VCaP (cell line): ENCODE data around the gene ZNF880.

Experiments used
- H3K27ac ChIP-seq: fragments of 450-650 bp; 2 replicates; pipeline ENCODE4 v1.5.1; 2017
- TF ChIP-seq, protein P1 (sequence below): fragments of 450-650 bp; conservative IDR thresholded peaks from 2 replicates; pipeline ENCODE4 v1.5.1; 2017; ENCODE audit warnings: mild to moderate bottlenecking, moderate library complexity

The ZNF880 gene

DNA sequence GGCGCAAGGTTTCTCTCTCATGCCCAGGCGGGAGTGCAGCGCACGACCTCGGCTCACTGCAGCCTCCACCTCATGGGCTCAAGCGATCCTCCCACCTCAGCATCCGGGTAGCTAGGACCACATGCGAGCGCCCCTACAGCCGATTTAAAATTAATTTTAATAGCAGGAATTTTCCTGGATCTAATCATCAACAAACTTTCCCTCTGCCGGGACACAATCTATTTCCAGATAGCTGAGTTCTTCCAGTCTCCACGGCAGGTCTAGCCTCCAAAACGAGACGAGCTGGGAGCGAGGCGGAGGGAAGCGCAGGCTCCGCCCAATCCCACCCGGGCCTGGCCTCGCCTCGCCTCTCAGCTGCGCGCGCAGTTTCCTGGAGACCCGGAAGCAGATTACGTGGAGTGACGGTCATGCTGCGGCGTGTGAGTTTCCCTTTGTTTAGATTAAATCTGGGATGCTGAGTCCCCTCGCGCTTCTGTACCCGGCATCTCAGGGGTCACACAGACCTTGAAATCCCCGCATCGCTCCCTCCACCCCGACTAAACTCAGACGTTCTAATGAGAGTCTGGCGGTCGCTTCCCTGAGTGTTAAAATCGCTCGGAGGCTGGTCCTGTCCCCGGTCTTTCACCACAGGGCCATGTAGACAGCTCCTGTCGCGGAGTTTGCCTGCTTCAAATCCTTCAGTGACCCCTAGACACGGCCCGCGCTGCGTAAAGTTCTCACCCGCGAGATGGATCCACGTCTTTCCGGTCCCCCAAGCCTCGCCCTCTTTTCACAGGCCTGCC, at the start of gene ZNF880:
Gene ZNF880, plus strand, starts transcription at position 365 of the 782 bp plus-strand sequence. Its CDS starts 43 bp downstream, at position 408.
- H3K27ac ChIP-seq = peak within 1 kb of the TSS; percentile 98
- TF ChIP-seq, protein P1, sequence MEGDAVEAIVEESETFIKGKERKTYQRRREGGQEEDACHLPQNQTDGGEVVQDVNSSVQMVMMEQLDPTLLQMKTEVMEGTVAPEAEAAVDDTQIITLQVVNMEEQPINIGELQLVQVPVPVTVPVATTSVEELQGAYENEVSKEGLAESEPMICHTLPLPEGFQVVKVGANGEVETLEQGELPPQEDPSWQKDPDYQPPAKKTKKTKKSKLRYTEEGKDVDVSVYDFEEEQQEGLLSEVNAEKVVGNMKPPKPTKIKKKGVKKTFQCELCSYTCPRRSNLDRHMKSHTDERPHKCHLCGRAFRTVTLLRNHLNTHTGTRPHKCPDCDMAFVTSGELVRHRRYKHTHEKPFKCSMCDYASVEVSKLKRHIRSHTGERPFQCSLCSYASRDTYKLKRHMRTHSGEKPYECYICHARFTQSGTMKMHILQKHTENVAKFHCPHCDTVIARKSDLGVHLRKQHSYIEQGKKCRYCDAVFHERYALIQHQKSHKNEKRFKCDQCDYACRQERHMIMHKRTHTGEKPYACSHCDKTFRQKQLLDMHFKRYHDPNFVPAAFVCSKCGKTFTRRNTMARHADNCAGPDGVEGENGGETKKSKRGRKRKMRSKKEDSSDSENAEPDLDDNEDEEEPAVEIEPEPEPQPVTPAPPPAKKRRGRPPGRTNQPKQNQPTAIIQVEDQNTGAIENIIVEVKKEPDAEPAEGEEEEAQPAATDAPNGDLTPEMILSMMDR = peak; percentile 16; the same call in 1 of the 2 replicates

DNA sequence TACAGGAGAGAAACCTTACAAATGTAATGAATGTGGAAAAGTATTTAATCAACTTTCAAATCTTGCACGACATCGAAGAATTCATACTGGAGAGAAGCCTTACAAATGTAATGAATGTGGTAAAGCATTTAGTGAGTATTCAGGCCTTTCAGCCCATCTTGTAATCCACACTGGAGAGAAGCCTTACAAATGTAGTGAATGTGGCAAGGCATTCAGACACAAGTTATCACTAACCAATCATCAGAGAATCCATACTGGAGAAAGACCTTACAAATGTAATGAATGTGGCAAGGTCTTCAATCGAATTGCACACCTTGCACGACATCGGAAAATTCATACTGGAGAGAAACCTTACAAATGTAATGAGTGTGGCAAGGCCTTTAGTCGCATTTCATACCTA, 47.3 kb upstream of the ZNF880 start:
- TF ChIP-seq, protein P1 = no peak
- no peak overlapping the region for H3K27ac ChIP-seq

DNA sequence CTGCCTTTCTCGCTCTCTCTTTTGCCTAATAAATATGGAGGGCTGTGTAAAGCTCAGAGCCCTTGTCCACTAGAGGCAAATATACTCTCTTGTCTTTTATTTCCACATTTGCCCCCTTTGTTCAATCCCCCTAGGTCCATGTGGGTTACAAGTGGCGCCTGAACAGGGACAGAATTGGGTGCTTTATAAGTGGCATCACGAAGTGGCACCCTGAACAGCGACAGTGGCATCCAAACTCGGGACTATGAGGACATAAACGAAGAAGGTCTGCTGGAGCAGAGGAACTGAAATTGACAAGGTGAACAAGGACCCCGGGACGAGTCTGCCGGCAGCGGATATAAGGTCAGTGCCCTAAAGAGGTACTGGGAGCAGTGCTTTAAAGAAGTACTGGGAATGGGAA, 38.0 kb upstream of the ZNF880 start:
- TF ChIP-seq, protein P1 = no peak
- H3K27ac ChIP-seq = no peak overlapping the region

DNA sequence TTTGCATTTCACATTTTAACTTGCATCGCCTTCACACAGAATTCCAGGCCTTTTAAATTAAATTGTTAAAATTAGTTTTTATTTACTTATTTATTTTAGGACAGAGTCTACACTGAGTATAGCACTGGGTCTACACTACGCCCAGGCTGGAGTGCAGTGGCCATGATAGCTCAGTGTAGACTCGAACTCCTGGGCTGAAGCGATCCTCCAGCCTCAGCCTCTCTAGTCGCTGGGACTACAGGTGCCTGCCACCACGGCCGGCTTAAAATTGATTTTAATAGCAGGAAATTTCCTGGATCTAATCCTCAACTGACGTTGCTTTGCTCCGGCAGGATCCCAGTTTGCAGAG, 34.0 kb upstream of the ZNF880 start:
- peak overlapping the region; percentile 95 for H3K27ac ChIP-seq
- TF ChIP-seq, protein P1 = no peak

DNA sequence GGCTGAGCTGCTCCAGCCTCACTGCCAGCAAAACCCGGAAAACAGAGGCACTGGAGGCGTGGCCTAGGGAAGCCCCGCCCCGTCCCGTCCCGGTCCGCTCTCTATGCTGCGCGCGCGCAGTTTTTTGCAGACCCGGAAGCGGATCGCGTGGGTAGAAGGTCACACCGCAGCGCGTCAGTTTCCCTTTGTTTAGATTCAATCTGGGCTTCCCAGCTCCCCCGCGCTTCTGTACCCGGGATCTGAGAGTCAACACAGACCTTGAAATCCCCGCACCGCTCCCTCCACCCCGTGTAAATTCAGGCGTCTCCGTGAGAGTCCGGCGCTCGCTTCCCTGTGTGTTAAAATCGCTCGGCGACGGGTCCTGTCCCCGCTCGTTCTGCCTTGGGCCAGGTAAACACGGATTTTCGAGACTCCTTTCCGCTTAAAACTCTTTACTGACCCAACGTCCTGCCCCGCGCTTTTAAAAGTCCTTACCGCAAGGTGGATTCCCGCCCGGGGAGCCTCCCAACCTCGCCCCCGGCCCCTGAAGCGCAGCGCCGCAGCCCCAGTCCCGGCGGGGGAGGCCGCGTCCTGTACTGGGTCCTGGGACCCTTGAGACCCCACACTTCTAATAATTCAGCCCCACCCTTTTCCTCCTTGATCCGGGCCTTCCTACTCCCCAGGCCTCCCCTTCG, 33.5 kb upstream of the ZNF880 start, which contains the start of gene ZNF610:
Gene ZNF610, plus strand, starts transcription at position 127 of the 674 bp plus-strand sequence. CDS start 12,930 bp downstream, outside the sequence.
- H3K27ac ChIP-seq = peak within 1 kb of the TSS; percentile 95
- TF ChIP-seq, protein P1 = no peak

DNA sequence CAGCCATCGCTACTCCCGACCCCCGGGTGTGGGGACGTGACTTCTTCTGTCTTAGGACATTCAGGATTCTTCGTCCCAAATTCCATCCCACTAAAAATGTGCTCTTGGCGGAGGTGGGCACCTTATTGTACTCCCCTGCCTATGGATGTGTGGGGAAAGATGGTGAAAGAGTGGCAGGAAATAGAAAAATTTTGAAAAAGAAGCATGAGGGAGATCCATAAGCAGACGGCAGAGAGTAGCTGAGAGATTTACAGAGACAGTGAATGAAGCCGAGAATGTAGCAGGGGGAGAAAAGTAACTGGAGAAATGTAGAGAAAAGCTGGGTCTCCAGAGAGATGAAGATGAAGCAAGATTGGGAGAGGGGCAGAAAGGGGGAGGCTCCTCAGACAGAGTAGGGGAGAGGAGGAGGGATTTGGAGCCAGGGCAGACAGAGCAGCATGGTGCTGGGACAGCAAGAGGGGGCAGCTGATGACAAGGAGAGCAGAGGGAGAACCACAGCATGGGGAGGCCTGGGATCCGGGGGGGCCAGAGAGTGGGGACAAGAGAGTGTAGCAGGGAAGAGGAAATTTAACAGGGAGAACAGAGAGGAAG, 32.8 kb upstream of the ZNF880 start:
- TF ChIP-seq, protein P1 = no peak
- H3K27ac ChIP-seq = peak overlapping the region; percentile 95

DNA sequence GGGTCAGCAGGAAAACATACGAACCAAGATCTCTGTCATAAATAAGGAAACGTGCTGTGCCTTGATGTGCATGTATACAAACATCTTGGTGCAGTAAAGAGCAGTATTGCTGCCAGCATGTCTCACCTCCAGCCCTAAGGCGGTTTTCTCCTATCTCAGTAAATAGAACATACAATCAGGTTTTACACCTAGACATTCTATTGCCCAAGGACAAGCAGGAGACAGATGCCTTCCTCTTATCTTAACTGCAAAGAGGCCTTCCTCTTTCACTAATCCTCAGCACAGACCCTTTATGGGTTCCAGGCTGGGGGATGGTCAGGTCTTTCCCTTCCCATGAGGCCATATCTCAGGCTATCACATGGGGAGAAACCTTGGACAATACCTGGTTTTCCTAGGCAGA, 30.7 kb upstream of the ZNF880 start:
- H3K27ac ChIP-seq = peak overlapping the region; percentile 95
